Smooth muscle cell (in vitro differentiated cells): ENCODE results near the gene PLA2G4B. TPM values are rescaled to one million over a fixed set of nuclear protein-coding genes. Genes with fewer than 3 reads are reported as not detected.

Source experiments
- DNase-seq: peaks from one replicate; lab custom pipeline; 2025; ENCODE audit not compliant: unreplicated experiment; lab: John Stamatoyannopoulos, UW
- H2AFZ ChIP-seq: fragments of 200-600 bp; sonication (generic); 2 replicates; pipeline ENCODE4 v1.6.0; 2016; ENCODE audit warnings: antibody characterized with exemption, low read depth, mild to moderate bottlenecking
- H3F3A ChIP-seq: fragments of 200-600 bp; sonication (generic); 2 replicates; pipeline ENCODE4 v1.6.0; 2017; ENCODE audit warnings: antibody characterized with exemption, low read depth
- H3K27ac ChIP-seq: fragments of 200-600 bp; sonication (generic); 2 replicates; pipeline ENCODE4 v1.5.1; 2016; ENCODE audit warnings: low read depth, mild to moderate bottlenecking
- H3K27me3 ChIP-seq: fragments of 200-600 bp; sonication (generic); 2 replicates; pipeline ENCODE4 v1.6.1; 2016; ENCODE audit warnings: low read depth, mild to moderate bottlenecking
- H3K36me3 ChIP-seq: fragments of 200-600 bp; sonication (generic); 2 replicates; pipeline ENCODE4 v1.5.1; 2016; ENCODE audit warnings: low read depth
- H3K4me1 ChIP-seq: fragments of 200-600 bp; sonication (generic); 2 replicates; pipeline ENCODE4 v1.5.1; 2016; ENCODE audit warnings: low read depth
- H3K4me2 ChIP-seq: fragments of 200-600 bp; sonication (generic); 2 replicates; pipeline ENCODE4 v1.6.0; 2016; ENCODE audit warnings: mild to moderate bottlenecking
- H3K4me3 ChIP-seq: fragments of 200-600 bp; sonication (generic); 2 replicates; pipeline ENCODE4 v1.5.1; 2016; ENCODE audit warnings: mild to moderate bottlenecking
- H3K79me2 ChIP-seq: fragments of 200-600 bp; sonication (generic); 2 replicates; pipeline ENCODE4 v1.6.0; 2016; ENCODE audit warnings: low read depth, mild to moderate bottlenecking
- H3K9ac ChIP-seq: fragments of 200-600 bp; sonication (generic); 2 replicates; pipeline ENCODE4 v1.6.0; 2016; ENCODE audit warnings: low read depth
- H3K9me3 ChIP-seq: fragments of 200-600 bp; sonication (generic); replicated peaks from 2 replicates; pipeline ENCODE4 v1.5.1; 2016; ENCODE audit warnings: low read depth
- H4K20me1 ChIP-seq: fragments of 200-600 bp; sonication (generic); 2 replicates; pipeline ENCODE4 v1.6.0; 2016; ENCODE audit warnings: low read depth
- CTCF ChIP-seq: fragments of 200-600 bp; sonication (generic); IDR thresholded peaks from 2 replicates; pipeline ENCODE4 v1.5.1; 2017; ENCODE audit warnings: borderline replicate concordance, mild to moderate bottlenecking, antibody characterized with exemption; ENCODE audit not compliant: insufficient read depth, poor library complexity, severe bottlenecking
- WGBS: methylation state at CpG from one replicate; pipeline ENCODE4 v1.1.7; 2016; ENCODE audit warnings: low lambda C conversion rate; 5-methylcytosine and 5-hydroxymethylcytosine counted together
- polyA plus RNA-seq: library from polyadenylated mRNA; unstranded; fragments of >200 nt; fragmentation: Nextera tagmentation; extraction: Ambion mirVana; gene quantifications from 2 replicates; pipeline ENCODE4 v1.2.1, GENCODE V29; 2016
- total RNA-seq: library from RNA; depleted of rRNA; stranded (reverse); fragments of >200 nt; gene quantifications from 2 replicates; pipeline ENCODE4 v1.2.3, GENCODE V29; 2014

The PLA2G4B gene
- total and polyA plus RNA-seq, 2 experiments from 2014 or later = 2.2 to 4.2 TPM

GRCh38 chr15:41832875-41833274 lies 5.8 kb upstream of the PLA2G4B start:
- Histone ChIP-seq H3K4me3 (no peak overlapping the region), H2AFZ (no peak overlapping the region), H3K36me3 (no peaks in the 10 kb centered on the region), H3K27ac (no peak overlapping the region), H3K27me3 (no peaks in the 10 kb centered on the region), H4K20me1 (no peaks in the 10 kb centered on the region), H3K4me2 (no peak overlapping the region), H3K9me3 (no peaks in the 10 kb centered on the region), H3K9ac (no peak overlapping the region), H3K4me1 (no peaks in the 10 kb centered on the region), H3F3A (no peaks in the 10 kb centered on the region), H3K79me2 (no peaks in the 10 kb centered on the region)
- DNase-seq = no peak
- WGBS = 88% methylated on average over 3 of the region's 3 CpGs
- TF ChIP-seq CTCF = no peak

GRCh38 chr15:41834096-41834495 lies 4.6 kb upstream of the PLA2G4B start:
- no peaks in the 10 kb centered on the region for H3K4me1 ChIP-seq
- H3F3A ChIP-seq = no peaks in the 10 kb centered on the region
- H3K27me3 ChIP-seq = no peaks in the 10 kb centered on the region
- H2AFZ ChIP-seq = no peak overlapping the region
- no peak overlapping the region for H3K9ac ChIP-seq
- 66% methylated on average over 3 of the region's 3 CpGs for WGBS
- H3K4me3 ChIP-seq = no peak overlapping the region
- no peak for TF ChIP-seq CTCF
- no peaks in the 10 kb centered on the region for H3K79me2 ChIP-seq
- H3K4me2 ChIP-seq = no peak overlapping the region
- no peak overlapping the region for H3K27ac ChIP-seq
- H3K9me3 ChIP-seq = no peaks in the 10 kb centered on the region
- no peak for DNase-seq
- no peaks in the 10 kb centered on the region for H3K36me3 ChIP-seq
- no peaks in the 10 kb centered on the region for H4K20me1 ChIP-seq

GRCh38 chr15:41836073-41836472 lies 2.6 kb upstream of the PLA2G4B start:
- TF ChIP-seq CTCF = no peak
- no peak for DNase-seq

GRCh38 chr15:41836713-41837454 lies 1.8 kb upstream of the PLA2G4B start:
- Histone ChIP-seq H3K4me1 (no peaks in the 10 kb centered on the region), H3K4me3 (no peak overlapping the region), H3K9ac (no peak overlapping the region), H3K27me3 (no peaks in the 10 kb centered on the region), H3K4me2 (no peak overlapping the region), H3K9me3 (no peaks in the 10 kb centered on the region), H4K20me1 (no peaks in the 10 kb centered on the region), H3K79me2 (no peaks in the 10 kb centered on the region), H3K36me3 (no peaks in the 10 kb centered on the region), H3F3A (no peaks in the 10 kb centered on the region), H3K27ac (no peak overlapping the region), H2AFZ (no peak overlapping the region)
- no peak for TF ChIP-seq CTCF
- 96% methylated on average over 23 of the region's 23 CpGs for WGBS
- DNase-seq = no peak

More at GRCh38 chr15:41836073-41836472, 2.6 kb upstream of the PLA2G4B start:
- no peak overlapping the region for H3K4me2 ChIP-seq
- H3K9me3 ChIP-seq = no peaks in the 10 kb centered on the region
- H3K27me3 ChIP-seq = no peaks in the 10 kb centered on the region
- no peak overlapping the region for H3K27ac ChIP-seq
- no peak overlapping the region for H3K4me3 ChIP-seq
- H3F3A ChIP-seq = no peaks in the 10 kb centered on the region
- H2AFZ ChIP-seq = no peak overlapping the region
- H3K9ac ChIP-seq = no peak overlapping the region
- 89% methylated on average over 6 of the region's 6 CpGs for WGBS
- H3K36me3 ChIP-seq = no peaks in the 10 kb centered on the region
- no peaks in the 10 kb centered on the region for H4K20me1 ChIP-seq
- H3K4me1 ChIP-seq = no peaks in the 10 kb centered on the region
- no peaks in the 10 kb centered on the region for H3K79me2 ChIP-seq
